GM19468 (cell line): ENCODE measurements around the gene RPS19.

Experiments
- ATAC-seq: cut with Tn5 transposase; IDR thresholded peaks from one replicate; pipeline ENCODE4 v1.9.1; 2021; ENCODE audit warnings: mild to moderate bottlenecking, moderate library complexity, moderate number of reproducible peaks; ENCODE audit not compliant: unreplicated experiment; ENCODE audit errors: extremely low read depth

Gene RPS19

GRCh38 chr19:41859618-41860418 lies at the start of gene RPS19:
Gene RPS19, plus strand, starts transcription at chr19:41860255. Its CDS starts 520 bp downstream, at chr19:41860775.
- ATAC-seq: peak; percentile 66

GRCh38 chr19:41810301-41810700 lies 49.8 kb upstream of the RPS19 start:
- ATAC-seq: no peak

GRCh38 chr19:41811036-41811435 lies 49.0 kb upstream of the RPS19 start:
- no peak for ATAC-seq

GRCh38 chr19:41811981-41812380 lies 48.1 kb upstream of the RPS19 start:
- no peak for ATAC-seq

- ATAC-seq: no peak
Observed at GRCh38 chr19:41813911-41814310, 46.1 kb upstream of the RPS19 start.

GRCh38 chr19:41815301-41815700 lies 44.8 kb upstream of the RPS19 start:
- ATAC-seq: no peak

GRCh38 chr19:41816761-41817160 lies 43.3 kb upstream of the RPS19 start:
- ATAC-seq: no peak

GRCh38 chr19:41821003-41821735 lies 38.9 kb upstream of the RPS19 start:
- ATAC-seq: no peak

GRCh38 chr19:41837981-41838708 lies 21.9 kb upstream of the RPS19 start:
- ATAC-seq: no peak

GRCh38 chr19:41839211-41839610 lies 20.8 kb upstream of the RPS19 start:
- ATAC-seq: no peak

GRCh38 chr19:41843371-41843770 lies 16.7 kb upstream of the RPS19 start:
- no peak for ATAC-seq

GRCh38 chr19:41844601-41845000 lies 15.5 kb upstream of the RPS19 start, which contains the start of gene LYPD4:
Gene LYPD4, minus strand, starts transcription at chr19:41844683. Its CDS starts 5,398 bp downstream, at chr19:41839285.
- no peak for ATAC-seq

GRCh38 chr19:41845001-41845050 lies 15.2 kb upstream of the RPS19 start, which contains the start of gene DMRTC2:
Gene DMRTC2, plus strand, starts transcription at chr19:41845042. Its CDS starts 2,387 bp downstream, at chr19:41847429.
- no peak for ATAC-seq

GRCh38 chr19:41845051-41845590 lies 14.9 kb upstream of the RPS19 start:
- no peak for ATAC-seq

- ATAC-seq: no peak
Observed at GRCh38 chr19:41847351-41848105, 12.5 kb upstream of the RPS19 start.

GRCh38 chr19:41848666-41849065 lies 11.4 kb upstream of the RPS19 start:
- no peak for ATAC-seq

- no peak for ATAC-seq
Observed at GRCh38 chr19:41849067-41849466, 11.0 kb upstream of the RPS19 start.

- ATAC-seq: no peak
Observed at GRCh38 chr19:41850381-41850780, 9.7 kb upstream of the RPS19 start.

GRCh38 chr19:41851456-41851855 lies 8.6 kb upstream of the RPS19 start:
- ATAC-seq: no peak

- ATAC-seq: no peak
Observed at GRCh38 chr19:41853344-41853743, 6.7 kb upstream of the RPS19 start.
